ENCODE measurements around the gene OTP.

- TF ChIP-seq CTCF (IDR thresholded peaks at IDR 0.05; ENCODE audit: insufficient read depth, low read length, poor library complexity, severe bottlenecking) (no peak), EZH2phosphoT487 (conservative IDR thresholded peaks at IDR 0.05; ENCODE audit: low read length) (no peak)
Measured at GRCh38 chr5:77644371-77645157, 6.1 kb upstream of the OTP start.

Data from SU-DHL-6 (cell line).